ENCODE data around the gene CD3E.

- TF ChIP-seq CTCF (IDR thresholded peaks at IDR 0.05) = no peak
- no peak for TF ChIP-seq POLR2A (IDR thresholded peaks at IDR 0.05)
- no peak for TF ChIP-seq EP300 (IDR thresholded peaks at IDR 0.05)
Observed at GRCh38 chr11:118259138-118259537, 45.4 kb upstream of the CD3E start.
